Tibial artery (tissue), 4 donors: ENCODE measurements around the gene LINC01488.

Source experiments
- DNase-seq, 2 donors: peaks; one replicate each; pipeline ENCODE4 v3.0.0-alpha.2; 2019
- H3K27ac ChIP-seq, 2 donors: fragments of 200-600 bp; sonication (generic) in 1 of 2; 1 replicate in 1 of 2; 2 replicates in 1 of 2; pipeline ENCODE4 v1.5.1; 2018 to 2019; ENCODE audit warnings: mild to moderate bottlenecking in 1 of 2
- H3K27me3 ChIP-seq, 2 donors: fragments of 200-600 bp; sonication (generic) in 1 of 2; one replicate each; pipeline versions ENCODE4 v1.5.1 to v1.6.0; 2016 to 2019
- H3K36me3 ChIP-seq, 3 donors: fragments of 200-600 bp; sonication (generic) in 2 of 3; one replicate each; pipeline ENCODE4 v1.5.1; 2016 to 2019; ENCODE audit warnings: mild to moderate bottlenecking in 2 of 3
- H3K4me1 ChIP-seq, 4 donors: fragments of 200-600 bp; sonication (generic) in 2 of 4; 1 replicate in 3 of 4; 2 replicates in 1 of 4; pipeline ENCODE4 v1.5.1; 2016 to 2019
- H3K4me3 ChIP-seq, 2 donors: fragments of 200-600 bp; sonication (generic) in 1 of 2; 1 replicate in 1 of 2; 2 replicates in 1 of 2; pipeline ENCODE4 v1.5.1; 2018 to 2019; ENCODE audit warnings: mild to moderate bottlenecking in 2 of 2
- H3K9me3 ChIP-seq, 3 donors: fragments of 200-600 bp; sonication (generic) in 1 of 3; one replicate each; pipeline ENCODE4 v1.5.1; 2016 to 2019
- CTCF ChIP-seq, 2 experiments: fragments of 200-600 bp in 1 of 2; fragments of 450-650 bp in 1 of 2; IDR thresholded peaks; one replicate each; pipeline ENCODE4 v1.5.1; 2017 to 2019; ENCODE audit warnings: antibody characterized with exemption in 2 of 2, mild to moderate bottlenecking in 1 of 2, moderate library complexity in 1 of 2
- intact Hi-C: fragments of 100-400 bp; cut with DNase I; formaldehyde crosslinking; loops from one replicate; pipeline ENCODE4 v1.15.0; 2023; ENCODE audit warnings: low total_unique reads

Gene LINC01488

GRCh38 chr11:69467646-69468045, 13.8 kb upstream of the LINC01488 start:
- no peak overlapping the region for H3K4me3 ChIP-seq
- no peak overlapping the region for H3K27ac ChIP-seq
- TF ChIP-seq CTCF (IDR thresholded peaks at IDR 0.05) = no peak
- no peaks in the 10 kb centered on the region for H3K9me3 ChIP-seq
- no peaks in the 10 kb centered on the region for H3K27me3 ChIP-seq
- H3K36me3 ChIP-seq = no peaks in the 10 kb centered on the region
- H3K4me1 ChIP-seq = peaks cover 0 to 19% (median 15%) of the 10 kb centered on the region in 4 donors
- intact Hi-C loops = no loop called here
- no peak for DNase-seq

- intact Hi-C loops = no loop called here
- no peaks in the 10 kb centered on the region for H3K9me3 ChIP-seq
- no peak overlapping the region for H3K27ac ChIP-seq
- H3K4me1 ChIP-seq = peaks cover 0 to 13% (median 9%) of the 10 kb centered on the region in 4 donors
- no peak for TF ChIP-seq CTCF (IDR thresholded peaks at IDR 0.05)
- no peaks in the 10 kb centered on the region for H3K27me3 ChIP-seq
- no peak for DNase-seq
- H3K36me3 ChIP-seq = no peaks in the 10 kb centered on the region
- H3K4me3 ChIP-seq = no peak overlapping the region
These were observed 13.2 kb upstream of the LINC01488 start for GRCh38 chr11:69468221-69468620.

GRCh38 chr11:69468911-69469885, 12.3 kb upstream of the LINC01488 start:
- H3K36me3 ChIP-seq = no peaks in the 10 kb centered on the region
- DNase-seq = no peak
- H3K9me3 ChIP-seq = no peaks in the 10 kb centered on the region
- H3K4me3 ChIP-seq = no peak overlapping the region
- TF ChIP-seq CTCF (IDR thresholded peaks at IDR 0.05) = no peak
- no peak overlapping the region for H3K27ac ChIP-seq
- intact Hi-C loops = no loop called here
- H3K4me1 ChIP-seq = peaks cover 0 to 3% (median 0%) of the 10 kb centered on the region in 4 donors
- no peaks in the 10 kb centered on the region for H3K27me3 ChIP-seq

DNA sequence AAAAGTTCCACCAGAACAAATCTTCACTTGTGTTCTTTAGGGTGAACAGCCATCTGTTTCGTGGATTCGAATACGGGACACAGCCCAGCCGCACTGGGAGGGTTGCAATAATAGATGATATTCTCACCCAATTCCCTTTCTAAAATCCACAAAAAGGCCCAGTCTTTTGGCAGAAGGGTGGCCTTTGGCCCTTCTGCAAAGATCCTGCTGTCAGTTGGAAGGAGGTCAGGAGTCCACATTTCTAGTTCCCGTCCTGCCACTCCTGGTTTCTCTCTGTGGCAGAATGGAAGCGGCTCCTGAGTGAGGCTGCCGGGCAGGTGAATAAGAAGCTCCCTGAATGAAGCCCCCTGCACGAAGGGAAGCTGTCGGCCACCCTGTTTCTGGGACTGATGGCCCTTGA, 11.2 kb upstream of the LINC01488 start:
- no peak for DNase-seq
- H3K27ac ChIP-seq = no peak overlapping the region
- no peaks in the 10 kb centered on the region for H3K4me1 ChIP-seq
- H3K27me3 ChIP-seq = no peaks in the 10 kb centered on the region
- H3K9me3 ChIP-seq = no peaks in the 10 kb centered on the region
- H3K36me3 ChIP-seq = no peaks in the 10 kb centered on the region
- TF ChIP-seq CTCF (IDR thresholded peaks at IDR 0.05) = no peak
- no peak overlapping the region for H3K4me3 ChIP-seq
- intact Hi-C loops = no loop called here

- Histone ChIP-seq H3K4me3 (no peak overlapping the region), H3K27me3 (no peaks in the 10 kb centered on the region), H3K9me3 (no peaks in the 10 kb centered on the region), H3K4me1 (no peaks in the 10 kb centered on the region), H3K36me3 (no peaks in the 10 kb centered on the region), H3K27ac (no peak overlapping the region)
- TF ChIP-seq CTCF (IDR thresholded peaks at IDR 0.05) = no peak
- intact Hi-C loops = no loop called here
- no peak for DNase-seq
These were observed 10.4 kb upstream of the LINC01488 start for GRCh38 chr11:69470793-69471728.
